ENCODE results near the gene APOA1. TPM values are rescaled to one million over a fixed set of nuclear protein-coding genes. Genes with fewer than 3 reads are reported as not detected.

The APOA1 gene
- total and polyA plus RNA-seq, 10 of the 15 experiments (the other 5 are each of a cell fraction or from before 2014, with no cell fraction given): 0.10 to 2.4 (median 0.24) TPM; not detected in 3

DNA sequence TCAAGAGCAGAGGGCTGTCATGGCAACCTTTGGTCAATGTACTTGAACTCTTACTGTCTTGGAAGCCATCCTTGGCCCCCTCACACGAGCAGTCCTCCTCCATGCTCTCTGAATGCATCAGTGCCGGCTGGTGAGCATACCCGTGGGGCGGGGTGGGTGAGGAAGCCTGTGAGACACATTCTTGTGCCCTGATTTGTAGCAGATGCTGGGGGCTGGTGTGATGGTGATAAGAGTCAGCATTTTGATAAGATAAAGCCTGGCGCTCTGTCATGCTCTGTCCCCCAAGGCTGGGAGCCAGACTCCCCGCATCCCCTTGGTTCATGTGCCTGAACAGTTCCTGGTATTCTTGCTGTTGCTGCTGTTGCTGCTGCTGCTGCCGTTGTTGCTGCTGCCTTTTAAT is 20.5 kb upstream of the APOA1 start:
- FAIRE-seq: no peak
- in situ Hi-C loops (cut with MboI): no loop called here
- intact Hi-C loops (cut with micrococcal nuclease; ENCODE audit: unreplicated experiment): no loop called here
- H3K27me3 ChIP-seq (replicated peaks in 1 of 2; ENCODE audit: control insufficient read depth in 2 of 2, insufficient read depth in 2 of 2, low read length in 1 of 2): no peaks in the 10 kb centered on the region
- ChIA-PET CTCF (interaction anchor here (0.6 to 1.3 kb wide), 2 partner anchors 22 to 248 kb away, joined by 3 to 6 read pairs; no protein-coding TSS in a partner anchor), SMC1A (ENCODE audit: uncharacterized antibody, unreplicated experiment) (no interaction called here), RAD21 (ENCODE audit: unreplicated experiment) (interaction anchor here (1.8 kb wide), 1 partner anchor 22 kb away, joined by 4 read pairs; no protein-coding TSS in a partner anchor), POLR2A (interaction anchor here (0.6 kb wide), 1 partner anchor 205 kb away, joined by 3 read pairs; no protein-coding TSS in a partner anchor)
- H3K9ac ChIP-seq (ENCODE audit: control insufficient read depth, insufficient read depth, low read length): no peak overlapping the region
- BruUV-seq (replicated peaks): no TSS peak
- WGBS (ENCODE audit: insufficient coverage, insufficient replicate concordance, low lambda C conversion rate, missing lambda C conversion rate): 89% methylated on average over 7 of the region's 7 CpGs
- TF ChIP-seq TCF3 (IDR thresholded peaks at IDR 0.05; ENCODE audit: borderline replicate concordance, insufficient read depth, low read depth, low read length) (no peak), ZNF217 (IDR thresholded peaks at IDR 0.05) (no peak), TBL1XR1 (IDR thresholded peaks at IDR 0.05; ENCODE audit: low read depth, low read length) (no peak), IKZF1 (conservative IDR thresholded peaks at IDR 0.05) (no peak)
- TF ChIP-seq, protein P1, sequence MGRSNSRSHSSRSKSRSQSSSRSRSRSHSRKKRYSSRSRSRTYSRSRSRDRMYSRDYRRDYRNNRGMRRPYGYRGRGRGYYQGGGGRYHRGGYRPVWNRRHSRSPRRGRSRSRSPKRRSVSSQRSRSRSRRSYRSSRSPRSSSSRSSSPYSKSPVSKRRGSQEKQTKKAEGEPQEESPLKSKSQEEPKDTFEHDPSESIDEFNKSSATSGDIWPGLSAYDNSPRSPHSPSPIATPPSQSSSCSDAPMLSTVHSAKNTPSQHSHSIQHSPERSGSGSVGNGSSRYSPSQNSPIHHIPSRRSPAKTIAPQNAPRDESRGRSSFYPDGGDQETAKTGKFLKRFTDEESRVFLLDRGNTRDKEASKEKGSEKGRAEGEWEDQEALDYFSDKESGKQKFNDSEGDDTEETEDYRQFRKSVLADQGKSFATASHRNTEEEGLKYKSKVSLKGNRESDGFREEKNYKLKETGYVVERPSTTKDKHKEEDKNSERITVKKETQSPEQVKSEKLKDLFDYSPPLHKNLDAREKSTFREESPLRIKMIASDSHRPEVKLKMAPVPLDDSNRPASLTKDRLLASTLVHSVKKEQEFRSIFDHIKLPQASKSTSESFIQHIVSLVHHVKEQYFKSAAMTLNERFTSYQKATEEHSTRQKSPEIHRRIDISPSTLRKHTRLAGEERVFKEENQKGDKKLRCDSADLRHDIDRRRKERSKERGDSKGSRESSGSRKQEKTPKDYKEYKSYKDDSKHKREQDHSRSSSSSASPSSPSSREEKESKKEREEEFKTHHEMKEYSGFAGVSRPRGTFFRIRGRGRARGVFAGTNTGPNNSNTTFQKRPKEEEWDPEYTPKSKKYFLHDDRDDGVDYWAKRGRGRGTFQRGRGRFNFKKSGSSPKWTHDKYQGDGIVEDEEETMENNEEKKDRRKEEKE (IDR thresholded peaks at IDR 0.05): no peak
- no peak for ATAC-seq
- H3K27ac ChIP-seq (ENCODE audit: control insufficient read depth, insufficient read depth): no peak overlapping the region
- H3K4me1 ChIP-seq (ENCODE audit: control insufficient read depth, insufficient read depth, low read length): peaks cover 15% of the 10 kb centered on the region
- no peak for DNase-seq (ENCODE audit: low read depth, low spot score)
- no peak overlapping the region for H2AFZ ChIP-seq (ENCODE audit: control insufficient read depth, low read depth, low read length)
- no peak overlapping the region for H3K4me2 ChIP-seq (ENCODE audit: control insufficient read depth, insufficient read depth)
- H3K9me3 ChIP-seq (replicated peaks; ENCODE audit: control insufficient read depth, insufficient read depth, low read length): no peaks in the 10 kb centered on the region
- no peaks in the 10 kb centered on the region for H3K79me2 ChIP-seq (ENCODE audit: control insufficient read depth, insufficient read depth, low read length)
- peaks cover 6 to 9% of the 10 kb centered on the region in 2 experiments; a peak in 2 of 4 replicates for H3K36me3 ChIP-seq (ENCODE audit: control insufficient read depth in 2 of 2, insufficient read depth in 2 of 2, low read length in 1 of 2)
- H3K4me3 ChIP-seq: no peak overlapping the region
- H4K20me1 ChIP-seq (ENCODE audit: control insufficient read depth, insufficient read depth): no peaks in the 10 kb centered on the region
